GM21526 (cell line): ENCODE results near the gene SUN1.
"Not testable (repeated sequence)": the region's sequence is repeated elsewhere in the genome, so short reads cannot be mapped to it uniquely, and the experiment has no call there.

ENCODE experiments used
- ATAC-seq: cut with Tn5 transposase; IDR thresholded peaks from one replicate; pipeline ENCODE4 v1.9.1; 2021; ENCODE audit warnings: moderate library complexity; ENCODE audit not compliant: unreplicated experiment, low FRiP score

Gene SUN1

DNA sequence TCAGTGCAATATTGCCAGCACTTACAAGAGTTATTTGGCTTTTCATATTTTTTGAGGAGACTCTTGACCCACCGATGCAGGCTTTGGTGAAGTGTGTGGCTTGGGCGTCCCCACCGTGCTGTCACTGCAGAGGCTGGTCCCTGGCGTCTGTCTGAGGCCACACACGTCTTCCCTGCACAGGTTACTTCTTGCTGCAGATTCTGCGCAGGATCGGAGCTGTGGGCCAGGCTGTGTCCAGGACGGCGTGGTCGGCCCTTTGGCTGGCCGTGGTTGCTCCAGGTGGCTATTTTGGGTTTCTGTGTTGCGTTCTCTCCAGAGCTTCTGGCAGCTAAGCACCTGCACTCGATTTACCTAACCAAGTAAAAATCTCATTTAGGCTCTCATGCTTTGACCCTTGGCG lies 18.9 kb downstream of the SUN1 start:
- no peak for ATAC-seq

DNA sequence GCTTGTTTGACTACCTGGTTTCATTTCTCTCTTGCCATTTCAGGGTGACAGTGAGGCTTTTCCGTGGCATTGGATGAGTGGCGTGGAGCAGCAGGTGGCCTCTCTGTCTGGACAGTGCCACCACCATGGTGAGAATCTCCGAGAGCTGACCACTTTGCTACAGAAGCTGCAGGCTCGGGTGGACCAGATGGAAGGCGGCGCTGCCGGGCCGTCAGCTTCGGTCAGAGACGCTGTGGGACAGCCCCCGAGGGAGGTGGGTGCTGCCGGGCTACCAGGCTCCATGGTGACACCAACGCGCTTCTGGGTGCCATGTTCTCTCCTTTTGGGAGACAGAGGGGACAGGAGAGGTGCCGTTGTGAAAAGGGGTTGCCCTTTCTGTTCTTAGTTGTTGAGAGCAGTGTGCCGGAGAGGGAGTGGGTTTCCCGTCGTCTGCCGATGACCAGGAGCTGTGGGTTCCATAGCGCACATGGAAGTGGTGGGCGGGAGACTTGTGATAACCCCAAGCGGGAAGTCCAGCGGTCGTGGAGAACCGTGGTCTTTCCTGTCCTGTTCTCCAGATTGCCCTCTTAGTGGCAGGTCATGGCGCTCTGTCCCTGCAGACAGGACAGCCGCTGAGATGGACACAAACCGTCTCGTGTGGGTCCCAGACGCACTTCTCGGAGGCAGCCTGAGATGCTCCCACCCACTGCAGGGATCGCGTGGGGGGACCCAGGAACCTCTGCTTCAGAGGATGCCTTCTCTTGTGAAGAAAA lies 21.3 kb downstream of the SUN1 start:
- no peak for ATAC-seq

DNA sequence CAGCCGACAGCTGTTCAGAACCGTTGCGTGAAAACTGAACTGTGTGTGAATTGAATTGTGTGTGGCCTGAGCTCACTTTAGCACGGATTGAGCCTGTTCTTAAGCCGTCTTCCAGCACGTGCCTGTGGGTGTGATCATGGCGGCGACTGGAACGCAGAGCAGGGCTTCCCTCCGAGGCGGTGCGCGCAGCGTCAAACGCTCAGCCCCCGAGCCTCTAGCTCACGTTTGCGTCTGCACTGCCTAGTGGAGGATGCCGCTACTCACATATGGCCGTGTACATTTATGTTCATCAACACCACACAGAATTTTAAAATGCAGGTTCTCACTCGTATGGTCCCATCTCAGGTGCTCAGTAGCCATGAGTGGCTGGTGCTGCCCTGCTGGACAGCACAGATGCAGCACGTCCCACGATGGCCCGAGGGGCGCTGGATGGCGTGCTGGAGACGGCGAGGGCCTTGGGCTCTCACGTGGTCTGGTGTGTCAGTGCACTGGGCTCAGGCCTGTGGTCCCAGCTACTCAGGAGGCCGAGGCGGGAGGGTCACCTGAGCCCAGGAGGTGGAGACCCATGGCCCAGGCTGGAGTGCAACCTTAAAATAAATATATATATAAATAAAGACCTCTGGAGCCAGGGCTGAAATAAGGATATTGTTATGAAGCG lies 22.0 kb downstream of the SUN1 start:
- ATAC-seq = no peak

DNA sequence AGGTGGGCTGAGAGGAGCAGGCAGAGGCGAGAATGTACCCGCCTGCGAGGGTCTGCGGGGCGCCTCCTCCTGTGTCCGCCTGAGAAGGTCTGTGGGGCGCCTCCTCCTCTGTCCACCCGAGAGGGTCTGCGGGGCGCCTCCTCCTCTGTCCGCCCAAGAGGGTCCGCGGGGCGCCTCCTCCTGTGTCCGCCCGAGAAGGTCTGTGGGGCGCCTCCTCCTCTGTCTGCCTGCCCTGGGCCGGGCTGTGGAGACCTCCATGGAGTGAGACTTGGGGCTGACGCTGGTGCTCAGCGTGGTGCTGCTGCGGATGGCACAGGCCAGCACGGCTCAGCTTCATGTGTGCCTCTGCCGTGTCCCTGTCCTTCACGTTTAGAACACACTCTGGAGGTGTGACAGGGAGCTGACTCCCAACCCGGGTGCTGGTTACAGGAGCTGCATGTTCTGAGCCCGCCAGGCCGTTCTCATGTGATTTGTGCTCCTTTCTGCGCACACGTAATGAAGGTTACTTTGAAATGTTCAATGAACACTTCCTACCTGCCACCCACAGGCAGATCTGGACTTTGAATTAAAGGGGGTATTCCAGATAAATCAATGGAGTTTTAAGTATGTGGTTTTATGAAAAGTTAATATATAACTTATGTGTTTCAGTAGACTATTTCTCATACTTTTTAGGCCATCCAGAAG lies 23.6 kb downstream of the SUN1 start:
- no peak for ATAC-seq

DNA sequence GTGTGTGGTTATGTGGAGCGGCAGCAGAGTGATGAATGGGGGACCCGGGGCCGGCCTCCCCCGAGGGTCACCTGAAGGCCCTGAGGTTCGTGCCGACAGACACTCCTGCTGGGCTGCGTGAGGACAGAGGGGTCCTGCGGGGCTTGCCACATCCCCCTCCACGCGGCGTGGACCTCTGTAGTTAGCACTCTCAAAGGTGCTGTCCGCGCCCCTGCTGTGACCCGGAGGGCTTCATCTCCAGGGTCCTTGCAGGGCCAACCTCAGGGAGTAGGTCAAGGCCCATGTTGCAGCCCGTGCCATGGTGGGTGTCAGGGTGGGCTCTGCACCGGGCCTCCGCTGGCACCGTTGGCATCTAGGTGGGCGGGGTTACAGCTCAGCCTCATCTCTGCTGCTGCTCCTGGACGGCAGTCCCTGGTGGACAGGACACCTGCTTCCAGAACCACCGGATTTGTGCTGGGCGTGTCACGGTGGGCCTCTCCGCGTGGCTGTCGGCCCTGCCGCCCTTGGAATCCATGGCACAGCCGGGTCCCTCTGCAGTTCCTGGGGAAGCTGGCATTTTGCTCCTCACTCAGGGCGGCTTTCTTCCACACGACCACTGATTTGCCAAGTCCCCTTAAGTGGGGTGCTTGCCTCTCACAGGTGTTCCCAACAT lies 24.3 kb downstream of the SUN1 start:
- no peak for ATAC-seq

DNA sequence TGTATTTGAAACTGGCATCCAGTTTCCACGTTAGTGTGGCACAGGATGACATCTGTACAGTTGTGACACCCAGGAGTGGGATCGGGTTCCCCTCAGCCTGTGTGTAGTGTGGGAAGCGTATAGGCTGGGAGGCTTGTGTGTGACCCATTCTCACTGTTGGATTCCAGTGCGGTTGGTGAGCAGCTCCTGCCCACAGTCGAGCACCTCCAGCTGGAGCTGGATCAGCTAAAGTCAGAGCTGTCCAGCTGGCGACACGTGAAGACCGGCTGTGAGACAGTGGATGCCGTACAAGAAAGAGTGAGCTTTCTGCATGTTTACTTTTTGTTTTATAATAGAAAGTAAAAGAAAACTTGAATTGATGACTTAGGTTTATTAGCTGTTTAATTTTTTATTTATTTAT lies 25.4 kb downstream of the SUN1 start:
- no peak for ATAC-seq

GRCh38 chr7:859359-860030 lies 27.2 kb downstream of the SUN1 start:
- ATAC-seq = no peak

GRCh38 chr7:860149-860548 lies 27.9 kb downstream of the SUN1 start:
- no peak for ATAC-seq

GRCh38 chr7:861222-861621 lies 28.9 kb downstream of the SUN1 start:
- no peak for ATAC-seq

DNA sequence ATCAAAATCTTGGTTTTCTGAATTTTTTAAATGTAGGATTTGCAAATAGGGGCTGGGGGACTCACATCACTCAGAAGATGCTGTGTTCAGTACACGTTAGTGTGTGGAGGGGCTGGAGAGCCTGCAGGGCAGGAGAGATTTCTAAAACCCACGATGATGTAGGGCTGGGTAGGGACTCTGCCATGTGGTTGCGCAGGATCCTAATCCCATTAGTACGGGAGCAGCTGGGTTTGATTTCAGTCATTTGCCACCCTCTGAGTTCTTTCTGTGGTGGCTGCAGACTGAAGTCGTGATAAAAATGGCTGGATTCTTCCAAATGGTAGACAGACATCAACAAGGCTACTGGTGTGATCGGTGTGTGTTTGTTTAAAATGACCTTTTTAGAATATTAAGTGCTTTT lies 29.9 kb downstream of the SUN1 start:
- ATAC-seq = no peak

- ATAC-seq = no peak
Observed at GRCh38 chr7:863106-863505, 30.8 kb downstream of the SUN1 start.

DNA sequence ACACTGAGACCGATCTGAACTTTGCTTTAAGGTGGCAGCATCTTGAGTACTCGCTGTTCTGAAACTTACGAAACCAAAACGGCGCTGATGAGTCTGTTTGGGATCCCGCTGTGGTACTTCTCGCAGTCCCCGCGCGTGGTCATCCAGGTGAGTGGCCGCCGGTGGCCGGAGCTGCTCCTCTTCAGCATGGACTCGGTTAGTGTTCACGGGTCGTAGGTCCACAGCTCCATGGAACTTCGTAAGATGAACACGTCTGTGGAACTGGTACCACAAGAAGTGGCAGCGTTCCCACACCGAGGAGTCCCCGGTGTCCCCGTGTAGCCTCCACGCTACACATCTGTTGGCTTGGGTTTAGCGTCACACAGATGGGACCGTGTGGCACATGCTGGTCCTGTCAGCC lies 33.6 kb downstream of the SUN1 start:
- ATAC-seq = no peak

- no peak for ATAC-seq
Observed at GRCh38 chr7:867001-867405, 34.7 kb downstream of the SUN1 start.

DNA sequence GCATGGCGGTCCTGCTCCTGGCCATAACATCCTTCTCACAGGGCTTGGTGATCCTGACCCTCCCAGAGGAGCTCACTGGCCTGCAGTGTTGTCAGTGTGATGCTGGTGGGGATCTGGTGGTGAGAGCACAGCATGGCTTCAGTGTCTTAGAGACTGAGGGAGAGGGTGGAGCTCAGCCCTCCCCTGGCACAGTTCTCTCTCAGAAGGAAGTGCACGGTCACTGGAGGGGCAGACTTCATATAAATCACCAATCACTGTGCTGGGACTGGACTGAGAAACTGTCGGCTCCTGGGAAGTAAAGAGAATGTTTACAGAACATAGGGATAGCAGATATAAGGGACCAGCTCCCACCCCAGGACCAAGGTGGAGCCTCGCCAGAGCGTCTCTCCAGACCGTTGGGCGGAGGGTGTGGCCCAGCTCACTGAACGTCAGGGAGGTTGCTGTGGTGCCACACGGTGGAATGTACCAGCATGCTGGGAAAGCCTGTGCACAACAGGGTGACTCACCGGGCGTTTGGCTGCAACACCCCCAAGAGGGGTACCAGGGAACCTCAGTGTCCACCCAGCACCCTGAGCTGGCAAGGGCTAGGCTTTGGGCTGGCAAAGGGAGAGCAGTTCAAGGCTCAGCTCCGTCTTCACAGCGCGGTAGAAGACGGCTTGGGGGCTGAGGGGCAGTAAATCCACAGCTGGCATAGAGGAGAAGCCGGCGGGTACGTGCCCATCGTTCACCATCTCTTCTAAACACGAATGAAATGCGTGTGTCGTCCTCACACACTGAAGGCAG lies 35.3 kb downstream of the SUN1 start:
- no peak for ATAC-seq

GRCh38 chr7:868189-868486 lies 35.9 kb downstream of the SUN1 start:
- no peak for ATAC-seq

DNA sequence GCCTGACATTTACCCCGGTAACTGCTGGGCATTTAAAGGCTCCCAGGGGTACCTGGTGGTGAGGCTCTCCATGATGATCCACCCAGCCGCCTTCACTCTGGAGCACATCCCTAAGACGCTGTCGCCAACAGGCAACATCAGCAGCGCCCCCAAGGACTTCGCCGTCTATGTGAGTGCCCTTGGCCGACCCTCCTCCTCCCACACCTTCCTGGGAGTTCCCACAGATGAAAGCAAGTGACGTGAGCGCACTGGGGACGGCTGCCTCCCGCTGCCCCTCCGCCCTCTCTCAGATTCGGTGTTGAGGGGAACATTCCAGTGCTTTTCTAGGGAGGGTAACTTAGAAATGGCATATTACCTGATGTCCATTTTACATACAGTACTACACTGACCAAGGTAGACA lies 37.1 kb downstream of the SUN1 start:
- ATAC-seq = no peak

- ATAC-seq = no peak
Observed at GRCh38 chr7:871900-872537, 39.7 kb downstream of the SUN1 start.

DNA sequence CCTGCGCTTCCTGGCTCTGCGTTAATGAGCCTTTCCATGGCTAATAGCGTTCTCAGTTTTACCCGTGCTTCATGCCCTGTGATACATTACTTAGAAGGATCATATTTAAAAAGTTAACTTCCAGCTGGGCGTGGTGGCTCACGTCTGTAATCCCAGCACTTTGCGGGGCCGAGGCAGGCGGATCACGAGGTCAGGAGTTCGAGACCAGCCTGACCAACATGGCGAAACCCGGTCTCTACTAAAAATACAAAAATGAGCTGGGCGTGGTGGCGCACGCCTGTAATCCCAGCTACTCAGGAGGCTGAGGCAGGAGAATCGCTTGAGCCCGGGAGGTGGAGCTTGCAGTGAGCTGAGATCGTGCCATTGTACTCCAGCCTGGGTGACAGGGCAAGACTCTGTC lies 40.4 kb downstream of the SUN1 start:
- ATAC-seq = not testable (repeated sequence)

DNA sequence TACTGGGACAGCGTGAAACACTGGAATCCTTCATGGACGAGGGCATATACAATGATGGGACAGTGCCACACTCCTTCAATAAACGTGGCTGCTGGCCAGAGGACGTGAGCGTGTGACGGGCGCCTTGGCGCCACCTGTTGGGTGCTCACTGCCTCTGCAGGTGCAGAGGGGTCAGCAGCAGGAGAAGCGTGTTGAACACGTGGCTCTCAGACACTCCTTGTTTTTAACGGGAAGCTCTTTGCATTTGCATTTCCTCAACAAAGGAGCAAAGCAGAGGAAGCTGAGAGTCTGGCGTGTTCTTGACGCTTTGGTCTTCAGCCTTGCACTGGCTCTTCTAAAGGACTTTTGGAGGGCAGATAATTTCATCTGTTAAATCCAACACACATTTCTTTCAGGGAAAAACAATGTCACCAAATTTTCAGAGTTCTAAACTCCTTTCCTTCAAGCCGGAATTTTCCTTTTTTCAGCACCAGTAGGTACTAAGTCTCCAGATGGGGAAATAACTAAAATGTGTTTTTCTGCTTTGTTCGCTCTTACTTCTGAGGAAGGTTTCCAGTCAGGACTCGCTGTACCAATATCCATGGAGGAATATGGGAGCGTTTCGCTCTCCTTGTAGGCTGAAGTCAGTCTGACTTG lies 41.2 kb downstream of the SUN1 start:
- no peak for ATAC-seq
